Stimulated activated CD8-positive, alpha-beta memory T cell treated with anti-CD3 and anti-CD28 coated beads, Interleukin-4, amount 100 ng/mL, for 24 hours (primary cell): ENCODE measurements around the gene LCNL1.

Experiments
- DNase-seq: peaks from one replicate; pipeline ENCODE4 v3.0.0-alpha.2; 2020; ENCODE audit warnings: low read depth

The LCNL1 gene

DNA sequence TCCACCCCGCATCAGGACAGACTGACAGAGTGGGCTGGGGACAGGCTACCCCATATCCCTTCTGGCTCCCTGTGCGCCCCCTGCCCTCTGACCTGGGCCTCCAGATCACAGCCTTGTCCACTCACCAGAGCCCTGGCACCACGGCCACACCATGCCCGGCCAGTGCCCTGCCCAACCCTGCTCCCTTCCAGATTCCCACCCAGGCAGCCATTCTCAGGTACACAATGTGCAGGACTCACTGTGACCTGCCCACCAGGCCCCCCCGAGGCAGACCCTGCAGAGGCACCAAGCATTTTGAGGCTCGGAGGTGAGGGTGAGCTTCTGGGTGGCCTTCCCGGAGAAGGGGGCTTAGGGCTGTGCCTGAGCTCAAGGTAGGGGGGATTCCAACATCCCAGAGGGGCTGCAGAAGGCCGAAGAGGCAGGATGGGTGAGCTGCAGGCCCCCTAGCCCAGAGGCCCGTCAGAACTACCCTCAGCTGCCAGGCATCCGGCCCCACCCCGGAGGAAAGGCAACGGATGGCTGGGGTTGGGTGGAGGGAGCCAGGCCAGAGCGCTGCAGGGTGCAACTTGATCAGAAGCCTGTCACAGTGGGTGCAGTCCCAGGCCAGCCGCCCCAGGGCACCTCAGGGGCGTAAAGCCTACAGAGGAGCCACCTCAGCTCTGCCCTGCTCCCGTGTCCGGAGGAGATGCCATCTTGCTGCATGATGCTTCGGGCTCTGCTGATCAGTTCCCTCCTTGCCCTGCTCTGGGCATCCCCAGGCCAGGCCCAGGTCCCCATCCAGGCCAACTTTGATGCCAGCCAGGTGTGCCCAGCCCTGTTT is at the start of gene LCNL1:
Gene LCNL1, plus strand, starts transcription at position 762 of the 820 bp plus-strand sequence. CDS start 594 bp downstream, outside the sequence.
- no peak for DNase-seq

GRCh38 chr9:136934277-136934676 is 48.5 kb upstream of the LCNL1 start:
- no peak for DNase-seq

GRCh38 chr9:136935651-136936050 is 47.1 kb upstream of the LCNL1 start:
- DNase-seq, result no peak

DNA sequence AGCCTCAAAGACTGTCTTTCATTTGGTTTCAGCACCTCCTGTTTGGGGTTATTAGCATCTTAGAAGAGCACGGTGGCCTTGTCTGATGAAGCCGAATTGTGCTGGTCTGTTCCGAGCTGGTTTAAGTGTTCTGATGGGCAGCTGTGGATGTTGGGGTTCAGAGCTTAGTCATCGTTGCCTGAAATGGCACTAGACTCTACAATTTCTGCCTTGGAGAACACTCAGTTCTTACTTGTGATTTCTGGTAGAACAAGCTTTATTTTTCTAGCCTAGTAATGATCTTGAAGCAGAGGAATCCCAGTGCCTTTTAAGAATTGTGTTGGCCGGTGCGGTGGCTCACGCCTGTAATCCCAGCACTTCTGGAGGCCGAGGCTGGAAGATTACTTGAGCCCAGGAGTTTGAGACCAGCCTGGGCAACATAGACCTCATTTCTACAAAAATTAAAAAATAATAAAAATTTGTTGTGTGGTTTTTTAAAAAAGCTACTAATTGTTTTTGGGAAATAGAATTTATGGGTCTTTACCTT is 46.1 kb upstream of the LCNL1 start:
- DNase-seq, result no peak

- DNase-seq, result no peak
These were observed 45.4 kb upstream of the LCNL1 start for GRCh38 chr9:136937186-136938001.

GRCh38 chr9:136939431-136939995 is 43.3 kb upstream of the LCNL1 start:
- no peak for DNase-seq

GRCh38 chr9:136939996-136940525 is 42.7 kb upstream of the LCNL1 start:
- no peak for DNase-seq

DNA sequence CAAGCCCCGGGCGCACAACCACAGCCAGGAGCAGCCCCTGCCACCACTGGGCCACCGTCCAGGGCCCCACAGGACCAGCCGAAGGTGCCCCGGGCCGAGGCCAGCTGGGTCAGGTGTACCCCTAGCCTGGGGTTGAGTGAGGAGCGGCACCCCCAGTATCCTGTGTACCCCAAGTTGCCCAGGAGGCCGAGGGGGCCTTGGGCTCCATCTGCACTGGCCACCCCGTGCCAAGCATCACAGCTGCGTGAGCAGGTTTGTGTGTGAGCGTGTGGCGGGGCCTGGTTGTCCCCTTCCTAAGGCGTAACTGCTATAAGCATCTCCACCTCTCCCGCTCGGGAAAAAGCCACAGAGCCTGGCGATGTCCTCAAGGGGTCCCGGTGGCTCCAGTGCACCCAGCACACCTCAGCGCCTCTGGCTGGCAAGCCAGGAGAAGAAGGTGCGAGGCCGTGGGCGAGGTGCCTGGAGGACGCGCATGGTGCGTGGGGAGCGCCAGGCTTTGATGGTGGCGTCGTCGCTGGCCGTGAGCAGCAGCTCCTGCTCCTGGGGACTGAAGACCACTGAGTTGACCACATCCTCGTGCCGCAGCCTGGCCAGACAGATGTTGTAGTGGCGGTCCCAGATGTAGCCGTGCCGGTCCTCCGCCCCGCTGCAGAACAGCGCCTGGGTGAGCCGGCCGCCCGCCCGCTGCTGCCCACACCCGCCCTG is 42.1 kb upstream of the LCNL1 start:
- DNase-seq, result no peak

DNA sequence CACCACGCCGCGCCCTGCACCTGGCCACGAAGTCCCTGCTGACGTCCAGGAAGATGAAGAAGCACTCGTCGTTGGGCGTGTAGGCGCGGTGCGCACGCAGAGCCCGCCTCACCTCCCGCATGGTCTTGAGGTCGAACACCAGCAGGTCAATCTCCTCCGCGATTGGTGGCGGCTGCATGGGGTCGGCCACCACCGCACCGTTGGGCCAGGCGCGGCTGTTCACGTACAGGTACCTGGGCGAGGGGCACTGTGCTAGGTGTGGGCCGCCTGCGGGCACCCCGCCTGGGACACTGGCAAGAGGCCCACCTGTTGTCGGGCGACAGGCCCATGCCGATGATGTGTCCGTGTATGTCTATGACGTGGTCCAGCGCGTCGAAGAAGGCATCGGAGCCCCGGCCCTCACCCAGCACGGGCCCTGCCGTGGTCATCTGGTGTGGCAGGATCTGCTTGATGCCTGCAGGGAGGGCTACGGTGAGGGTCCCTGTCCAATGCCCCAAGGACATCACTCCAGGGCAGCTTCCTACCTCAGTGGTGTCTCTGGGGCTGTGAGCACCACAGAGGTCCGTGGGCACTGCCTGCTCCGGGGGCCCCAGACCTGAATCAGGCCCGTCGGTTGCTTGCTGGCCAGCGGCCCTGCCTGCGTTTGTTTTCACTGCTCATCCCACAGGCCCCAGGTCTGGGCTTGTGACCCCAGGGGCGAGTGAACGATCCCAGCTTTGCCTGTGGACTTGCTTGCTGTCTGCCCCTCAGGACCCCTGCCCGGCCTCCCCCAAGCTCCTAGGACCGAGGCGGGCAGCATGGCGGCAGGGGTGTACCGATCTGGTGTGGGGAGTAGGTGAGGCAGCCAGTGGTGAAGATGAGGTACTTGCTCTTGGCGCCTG is 41.3 kb upstream of the LCNL1 start:
- no peak for DNase-seq

DNA sequence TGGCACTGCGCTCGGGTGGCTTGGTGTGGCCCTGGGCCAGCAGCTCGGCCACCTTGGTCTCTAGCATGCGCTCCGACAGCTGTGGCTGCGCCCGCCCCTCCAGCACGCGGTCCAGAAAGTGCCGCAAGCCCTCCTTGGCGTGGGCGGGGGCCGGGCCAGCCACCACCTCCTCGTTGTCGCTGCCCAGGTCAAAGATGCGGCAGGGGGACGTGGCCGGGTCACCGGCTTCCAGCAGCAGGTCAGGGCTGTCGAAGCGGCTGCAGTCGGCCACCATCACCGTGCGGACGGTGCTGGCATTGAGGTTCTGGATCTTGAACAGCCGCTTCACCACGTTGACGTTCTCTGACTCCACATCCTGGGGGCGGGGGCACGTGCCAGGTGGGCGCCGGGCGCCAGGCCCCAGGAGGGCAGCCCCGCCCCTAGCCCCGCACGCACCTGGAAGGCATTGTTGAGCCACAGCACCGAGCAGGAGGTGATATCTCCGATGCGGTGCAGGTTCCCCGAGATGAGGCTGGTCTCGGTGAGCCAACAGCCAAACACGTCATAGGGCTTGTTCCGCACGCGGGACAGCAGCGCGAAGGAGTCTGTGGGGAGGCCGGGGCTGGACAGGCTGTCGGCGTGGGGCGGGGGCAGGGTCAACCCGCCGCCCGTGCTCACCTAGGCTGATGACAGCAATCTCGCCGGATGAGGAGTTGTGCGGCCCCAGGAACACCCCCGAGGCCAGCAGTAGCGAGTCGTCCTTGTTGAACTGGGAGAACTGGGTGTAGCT is 40.5 kb upstream of the LCNL1 start:
- DNase-seq, result no peak

GRCh38 chr9:136942881-136943230 is 39.9 kb upstream of the LCNL1 start:
- no peak for DNase-seq

DNA sequence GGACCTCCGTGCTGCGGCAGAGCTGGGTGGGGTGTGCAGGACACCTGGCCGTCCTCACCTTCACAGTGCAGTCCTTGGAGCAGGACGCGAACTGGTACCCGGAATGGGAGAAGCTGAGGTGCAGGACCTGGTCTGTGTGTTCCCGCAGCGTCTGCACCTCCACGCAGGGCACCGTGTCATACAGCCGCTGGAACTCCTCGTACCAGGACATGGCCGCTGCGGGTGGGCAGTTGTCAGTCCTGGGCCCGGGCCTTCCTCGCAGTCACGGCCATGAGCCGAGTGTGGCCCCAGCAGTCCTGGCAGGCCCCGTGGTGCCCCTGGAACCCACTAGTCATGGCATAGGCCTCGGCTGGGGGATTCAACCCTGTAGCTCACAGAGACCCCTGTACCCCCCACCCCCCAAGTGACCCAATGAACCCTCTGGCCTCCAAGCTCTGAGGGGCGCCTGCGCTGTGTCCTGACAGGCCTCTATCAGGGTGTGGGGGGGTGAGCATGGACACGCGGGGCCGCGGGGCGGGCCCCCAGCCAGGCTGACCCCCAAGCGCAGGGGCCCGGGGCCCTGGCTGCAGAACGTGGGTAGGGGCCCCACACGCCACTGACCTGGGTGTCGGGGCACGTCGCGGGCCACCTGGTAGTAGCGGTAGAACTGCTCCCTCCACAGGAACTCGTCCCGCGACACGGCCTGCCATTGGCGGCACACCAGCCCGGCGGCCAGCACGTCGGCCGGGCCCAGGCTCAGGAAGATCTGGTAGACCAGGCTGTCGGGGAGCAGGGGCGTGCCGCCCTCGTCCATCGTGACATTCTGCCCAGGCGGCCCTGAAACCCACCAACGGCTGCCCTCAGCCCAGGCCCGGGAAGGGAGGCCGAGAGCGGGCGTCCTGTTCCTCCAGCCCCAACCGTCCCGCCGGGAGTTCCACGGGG is 39.2 kb upstream of the LCNL1 start:
- no peak for DNase-seq

DNA sequence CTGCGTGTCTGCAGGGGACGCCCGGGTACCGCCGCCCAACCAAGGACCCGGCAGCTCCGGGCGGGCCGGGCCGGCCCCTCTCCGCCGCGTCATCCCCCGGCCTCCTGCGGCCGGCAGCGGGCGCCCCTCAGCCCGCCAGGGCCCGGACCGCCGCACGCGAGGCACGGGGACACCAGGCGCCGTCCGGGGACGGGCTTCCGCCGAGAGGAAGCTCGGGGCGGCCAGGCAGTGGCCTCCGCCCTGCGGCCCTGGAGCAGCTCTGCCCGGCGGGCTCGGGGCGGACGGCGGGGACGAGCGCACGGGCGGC is 38.6 kb upstream of the LCNL1 start:
- no peak for DNase-seq

GRCh38 chr9:136944519-136945332 is 38.1 kb upstream of the LCNL1 start, which contains the start of the genes C8G and FBXW5:
TSS of gene C8G (plus strand) at chr9:136945243. CDS start at chr9:136945321, 78 bp downstream.
TSS of gene FBXW5 (minus strand) at chr9:136944738. CDS start at chr9:136944083, 655 bp downstream.
- DNase-seq, result peak; percentile 94

DNA sequence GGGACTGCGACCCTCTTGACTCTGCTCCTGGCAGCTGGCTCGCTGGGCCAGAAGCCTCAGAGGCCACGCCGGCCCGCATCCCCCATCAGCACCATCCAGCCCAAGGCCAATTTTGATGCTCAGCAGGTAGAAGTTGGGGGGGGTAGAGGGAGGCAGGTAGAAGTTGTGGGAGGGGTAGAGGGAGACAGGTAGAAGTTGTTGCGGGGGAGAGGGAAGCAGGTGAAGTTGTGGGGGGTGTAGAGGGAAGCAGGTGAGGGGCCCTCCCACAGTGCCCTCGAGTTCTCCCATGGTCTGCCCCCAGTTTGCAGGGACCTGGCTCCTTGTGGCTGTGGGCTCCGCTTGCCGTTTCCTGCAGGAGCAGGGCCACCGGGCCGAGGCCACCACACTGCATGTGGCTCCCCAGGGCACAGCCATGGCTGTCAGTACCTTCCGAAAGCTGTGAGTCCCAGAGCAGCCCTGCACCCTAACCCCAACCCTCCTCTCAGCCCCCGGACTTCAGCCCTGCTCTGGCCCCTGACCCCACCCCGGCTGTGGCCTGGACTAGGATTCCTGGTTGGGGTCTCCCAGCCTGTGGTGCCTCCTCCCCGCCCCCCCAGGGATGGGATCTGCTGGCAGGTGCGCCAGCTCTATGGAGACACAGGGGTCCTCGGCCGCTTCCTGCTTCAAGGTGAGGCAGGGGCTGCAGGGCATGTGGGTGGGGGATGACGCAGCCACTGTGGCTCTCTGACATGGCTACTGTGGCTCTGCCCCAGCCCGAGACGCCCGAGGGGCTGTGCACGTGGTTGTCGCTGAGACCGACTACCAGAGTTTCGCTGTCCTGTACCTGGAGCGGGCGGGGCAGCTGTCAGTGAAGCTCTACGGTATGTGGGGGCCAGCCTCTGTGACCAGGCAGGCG is 37.2 kb upstream of the LCNL1 start:
- no peak for DNase-seq

GRCh38 chr9:136946228-136947027 is 36.4 kb upstream of the LCNL1 start:
- DNase-seq, result no peak
